Suprapubic skin (tissue), 4 donors: Measurements from ENCODE around the gene CCDC117. TPM values are rescaled to one million over a fixed set of nuclear protein-coding genes. Genes with fewer than 3 reads are reported as not detected.
"Not testable (repeated sequence)": the region's sequence is repeated elsewhere in the genome, so short reads cannot be mapped to it uniquely, and the experiment has no call there.

Experiments
- DNase-seq, 2 donors: peaks; one replicate each; pipeline ENCODE4 v3.0.0-alpha.2; 2019; ENCODE audit warnings: low spot score in 2 of 2
- H3K27ac ChIP-seq: fragments of 200-600 bp; sonication (generic); one replicate; pipeline ENCODE4 v1.5.1; 2019
- H3K27me3 ChIP-seq: fragments of 200-600 bp; sonication (generic); one replicate; pipeline ENCODE4 v1.5.1; 2019
- H3K36me3 ChIP-seq: fragments of 200-600 bp; sonication (generic); one replicate; pipeline ENCODE4 v1.5.1; 2019
- H3K4me1 ChIP-seq: fragments of 200-600 bp; sonication (generic); one replicate; pipeline ENCODE4 v1.5.1; 2019
- H3K4me3 ChIP-seq: fragments of 200-600 bp; sonication (generic); one replicate; pipeline ENCODE4 v1.5.1; 2019; ENCODE audit warnings: mild to moderate bottlenecking
- H3K9me3 ChIP-seq: fragments of 200-600 bp; sonication (generic); one replicate; pipeline ENCODE4 v1.5.1; 2019
- EP300 ChIP-seq: sonication (generic); formaldehyde crosslinking; IDR thresholded peaks from one replicate; pipeline ENCODE4 v1.6.1; 2017; ENCODE audit warnings: antibody characterized with exemption
- POLR2A ChIP-seq, 2 donors: fragments of 450-650 bp; IDR thresholded peaks; one replicate each; pipeline ENCODE4 v1.6.1; 2017; ENCODE audit warnings: antibody characterized with exemption in 2 of 2, mild to moderate bottlenecking in 2 of 2, moderate library complexity in 2 of 2
- POLR2AphosphoS5 ChIP-seq, 3 donors: sonication (generic); formaldehyde crosslinking; IDR thresholded peaks; one replicate each; pipeline ENCODE4 v1.6.1; 2017; ENCODE audit warnings: antibody characterized with exemption in 3 of 3
- WGBS: methylation state at CpG from one replicate; pipeline ENCODE4 v1.1.5; 2018; 5-methylcytosine and 5-hydroxymethylcytosine counted together
- total RNA-seq, 4 donors: library from RNA; depleted of rRNA; stranded (reverse); fragments of >200 nt; gene quantifications; one replicate each; pipeline ENCODE4 v1.1.0, GENCODE V29; 2016
- TF ChIP-seq, protein P1 (sequence below), 2 donors: fragments of 200-600 bp in 1 of 2; fragments of 450-650 bp in 1 of 2; sonication (generic) in 1 of 2; IDR thresholded peaks; one replicate each; pipeline ENCODE4 v1.5.1; 2016 to 2019; ENCODE audit warnings: antibody characterized with exemption in 2 of 2, mild to moderate bottlenecking in 1 of 2, moderate library complexity in 1 of 2

The CCDC117 gene
- total RNA-seq, 4 donors from 2014 or later, result 12.0 to 21.2 (median 16.6) TPM

DNA sequence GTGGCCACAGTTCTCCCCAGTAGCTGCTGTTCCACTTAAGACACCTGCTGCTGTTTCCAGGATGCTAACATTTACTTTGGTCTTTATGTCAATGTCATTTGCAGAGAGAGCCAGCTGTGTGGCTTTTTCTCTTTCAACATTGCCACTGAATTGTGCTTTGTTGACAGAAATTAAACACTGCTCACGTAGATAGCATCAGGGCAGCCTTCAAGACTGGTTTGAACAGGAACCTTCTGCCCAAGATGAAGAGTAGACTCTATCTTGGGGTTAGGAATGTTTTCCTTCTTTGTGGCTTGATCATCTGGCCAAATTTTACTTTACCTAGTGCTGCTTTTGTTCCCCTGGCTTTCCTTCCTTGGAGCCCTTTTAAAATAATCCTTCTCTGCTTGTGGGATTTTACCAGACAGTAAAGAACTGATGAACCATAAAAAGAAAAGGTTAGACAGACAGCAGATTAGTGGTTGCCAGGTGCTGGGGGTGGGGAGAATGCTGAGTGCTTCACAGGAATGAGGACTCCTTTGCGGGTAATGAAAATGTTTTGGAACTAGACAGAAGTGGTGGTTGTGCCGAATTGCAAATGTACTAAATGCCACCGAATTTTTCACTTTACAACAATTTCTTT lies 50.5 kb downstream of the CCDC117 start:
- no peaks in the 10 kb centered on the region for H3K27me3 ChIP-seq
- H3K4me1 ChIP-seq, result peaks cover 15% of the 10 kb centered on the region
- H3K9me3 ChIP-seq, result no peaks in the 10 kb centered on the region
- TF ChIP-seq POLR2AphosphoS5 (IDR thresholded peaks at IDR 0.05) (no peak), EP300 (no peak), POLR2A (IDR thresholded peaks at IDR 0.05) (no peak)
- TF ChIP-seq, protein P1, sequence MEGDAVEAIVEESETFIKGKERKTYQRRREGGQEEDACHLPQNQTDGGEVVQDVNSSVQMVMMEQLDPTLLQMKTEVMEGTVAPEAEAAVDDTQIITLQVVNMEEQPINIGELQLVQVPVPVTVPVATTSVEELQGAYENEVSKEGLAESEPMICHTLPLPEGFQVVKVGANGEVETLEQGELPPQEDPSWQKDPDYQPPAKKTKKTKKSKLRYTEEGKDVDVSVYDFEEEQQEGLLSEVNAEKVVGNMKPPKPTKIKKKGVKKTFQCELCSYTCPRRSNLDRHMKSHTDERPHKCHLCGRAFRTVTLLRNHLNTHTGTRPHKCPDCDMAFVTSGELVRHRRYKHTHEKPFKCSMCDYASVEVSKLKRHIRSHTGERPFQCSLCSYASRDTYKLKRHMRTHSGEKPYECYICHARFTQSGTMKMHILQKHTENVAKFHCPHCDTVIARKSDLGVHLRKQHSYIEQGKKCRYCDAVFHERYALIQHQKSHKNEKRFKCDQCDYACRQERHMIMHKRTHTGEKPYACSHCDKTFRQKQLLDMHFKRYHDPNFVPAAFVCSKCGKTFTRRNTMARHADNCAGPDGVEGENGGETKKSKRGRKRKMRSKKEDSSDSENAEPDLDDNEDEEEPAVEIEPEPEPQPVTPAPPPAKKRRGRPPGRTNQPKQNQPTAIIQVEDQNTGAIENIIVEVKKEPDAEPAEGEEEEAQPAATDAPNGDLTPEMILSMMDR (IDR thresholded peaks at IDR 0.05), result no peak
- no peak for DNase-seq
- H3K4me3 ChIP-seq, result no peak overlapping the region
- no peaks in the 10 kb centered on the region for H3K36me3 ChIP-seq
- peak overlapping the region; percentile 57 for H3K27ac ChIP-seq
- 68% methylated on average over 4 of the region's 4 CpGs for WGBS

DNA sequence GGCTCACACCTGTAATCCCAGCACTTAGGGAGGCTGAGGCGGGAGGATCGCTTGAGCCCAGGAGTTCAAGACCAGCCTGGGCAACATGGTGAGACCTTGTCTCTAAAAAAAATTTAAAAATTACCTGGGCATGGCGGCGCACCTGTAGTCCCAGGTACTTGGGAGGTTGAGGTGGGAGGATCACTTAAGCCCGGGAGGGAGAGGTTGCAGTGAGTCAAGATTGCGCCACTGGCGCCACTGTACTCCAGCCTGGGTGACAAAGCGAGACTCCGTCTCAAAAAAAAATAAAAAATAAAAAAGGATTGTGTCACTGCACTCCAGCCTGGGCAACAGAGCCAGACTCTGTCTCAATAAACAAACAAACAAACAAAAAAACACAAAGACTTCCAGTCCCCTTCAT lies 52.0 kb downstream of the CCDC117 start:
- H3K27me3 ChIP-seq, H3K4me3 ChIP-seq, H3K9me3 ChIP-seq, H3K36me3 ChIP-seq, DNase-seq, H3K27ac ChIP-seq, H3K4me1 ChIP-seq: not testable (repeated sequence)
- WGBS, result 80% methylated on average over 9 of the region's 9 CpGs

DNA sequence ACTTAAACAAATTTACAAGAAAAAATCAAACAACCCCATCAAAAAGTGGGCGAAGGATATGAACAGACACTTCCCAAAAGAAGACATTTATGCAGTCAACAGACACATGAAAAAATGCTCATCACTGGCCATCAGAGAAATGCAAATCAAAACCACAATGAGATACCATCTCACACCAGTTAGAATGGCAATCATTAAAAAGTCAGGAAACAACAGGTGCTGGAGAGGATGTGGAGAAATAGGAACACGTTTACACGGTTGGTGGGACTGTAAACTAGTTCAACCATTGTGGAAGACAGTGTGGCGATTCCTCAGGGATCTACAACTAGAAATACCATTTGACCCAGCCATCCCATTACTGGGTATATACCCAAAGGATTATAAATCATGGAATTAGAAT lies 53.9 kb downstream of the CCDC117 start:
- DNase-seq, H3K9me3 ChIP-seq, H3K27ac ChIP-seq, H3K4me3 ChIP-seq, H3K36me3 ChIP-seq, H3K27me3 ChIP-seq: not testable (repeated sequence)
- peaks cover 11% of the 10 kb centered on the region for H3K4me1 ChIP-seq
- 86% methylated on average over 4 of the region's 4 CpGs for WGBS

DNA sequence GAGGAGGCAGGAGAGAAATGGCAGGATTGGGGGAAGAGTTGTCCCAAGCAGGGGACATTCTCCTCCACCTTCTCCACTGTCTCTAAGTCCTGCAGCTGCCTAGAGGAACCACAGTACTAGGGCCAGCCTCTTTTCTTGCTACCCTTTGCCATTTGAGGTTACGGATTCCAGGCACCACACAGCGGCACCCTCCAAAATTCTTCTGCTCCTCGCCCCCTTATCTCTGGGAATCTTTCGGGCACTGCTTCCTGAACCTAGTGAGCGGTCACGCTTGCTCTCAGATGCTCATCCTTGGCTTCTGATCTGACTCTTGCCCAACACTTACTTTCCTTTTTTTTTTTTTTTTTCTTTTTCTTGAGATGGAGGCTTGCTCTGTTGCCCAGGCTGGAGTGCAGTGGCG lies 54.4 kb downstream of the CCDC117 start:
- H3K4me1 ChIP-seq, result peaks cover 11% of the 10 kb centered on the region
- 95% methylated on average over 7 of the region's 7 CpGs for WGBS
- no peak overlapping the region for H3K4me3 ChIP-seq
- TF ChIP-seq, protein P1 (IDR thresholded peaks at IDR 0.05), result no peak
- TF ChIP-seq POLR2AphosphoS5 (IDR thresholded peaks at IDR 0.05) (no peak), EP300 (no peak), POLR2A (IDR thresholded peaks at IDR 0.05) (no peak)
- no peaks in the 10 kb centered on the region for H3K9me3 ChIP-seq
- no peak overlapping the region for H3K27ac ChIP-seq
- H3K36me3 ChIP-seq, result no peaks in the 10 kb centered on the region
- DNase-seq, result no peak
- H3K27me3 ChIP-seq, result no peaks in the 10 kb centered on the region

DNA sequence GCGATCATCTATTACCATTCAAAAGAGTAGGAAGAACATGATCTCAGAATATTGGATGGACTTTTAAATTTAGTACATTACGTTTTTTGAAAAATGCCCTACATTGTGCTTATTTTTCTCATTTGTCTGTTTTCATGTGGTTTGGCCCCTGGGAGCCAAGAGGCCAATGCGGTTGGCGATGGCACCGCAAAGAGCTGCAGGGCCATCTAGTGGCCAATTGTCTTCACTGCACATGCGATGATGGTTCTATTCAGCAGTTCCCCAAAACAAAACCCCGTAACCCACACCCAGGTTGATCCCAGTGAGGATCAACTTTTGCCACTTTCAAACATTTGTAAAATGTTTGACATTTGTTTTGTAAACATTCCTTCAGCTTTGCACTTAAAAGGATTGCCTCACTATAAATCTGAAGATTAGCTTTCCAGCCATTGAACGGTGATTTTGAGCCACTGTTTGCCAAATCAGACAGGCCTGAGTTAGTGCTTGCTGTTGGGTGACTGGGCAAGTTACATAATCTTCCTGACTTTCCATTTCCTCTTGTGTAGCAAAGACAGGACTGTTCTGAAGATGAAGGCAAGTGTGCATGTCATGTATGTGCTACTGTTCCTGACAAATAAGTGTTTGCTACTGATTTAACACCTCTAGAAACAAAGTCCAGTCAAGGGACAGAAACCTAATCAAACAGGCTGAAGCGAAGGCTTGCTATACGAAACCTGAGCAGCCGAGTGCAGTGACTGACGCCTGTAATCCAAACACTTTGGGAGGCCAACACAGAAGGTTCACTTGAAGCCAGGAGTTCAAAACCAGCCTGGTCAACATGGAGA lies 57.1 kb downstream of the CCDC117 start:
- Histone ChIP-seq H3K4me1 (peaks cover 11% of the 10 kb centered on the region), H3K27me3 (no peaks in the 10 kb centered on the region), H3K9me3 (no peaks in the 10 kb centered on the region), H3K4me3 (no peak overlapping the region), H3K36me3 (no peaks in the 10 kb centered on the region), H3K27ac (no peak overlapping the region)
- 41% methylated on average over 12 of the region's 12 CpGs for WGBS
- TF ChIP-seq POLR2AphosphoS5 (IDR thresholded peaks at IDR 0.05) (no peak), EP300 (no peak), POLR2A (IDR thresholded peaks at IDR 0.05) (no peak)
- TF ChIP-seq, protein P1 (IDR thresholded peaks at IDR 0.05), result peak; percentile 91 to 98
- DNase-seq, result peak; percentile 79 to 86

DNA sequence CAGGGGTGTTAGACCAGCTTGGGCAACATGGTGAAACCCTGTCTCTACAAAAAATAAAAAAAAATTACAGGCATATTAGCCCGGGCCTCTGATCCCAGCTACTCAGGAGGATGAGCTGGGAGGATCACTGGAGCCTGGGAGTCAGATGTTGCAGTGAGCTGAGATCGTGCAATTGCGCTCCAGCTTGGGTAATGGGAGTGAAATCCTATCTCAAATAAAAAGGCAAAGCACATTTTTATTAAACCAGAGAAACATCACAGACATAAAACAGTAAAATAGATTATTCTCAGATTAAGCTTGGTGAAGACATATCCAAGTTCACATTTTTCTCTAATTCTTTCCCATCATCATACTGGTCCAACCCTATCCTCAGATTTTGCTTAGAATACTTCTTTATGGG lies 57.9 kb downstream of the CCDC117 start:
- Histone ChIP-seq H3K36me3 (no peaks in the 10 kb centered on the region), H3K27me3 (no peaks in the 10 kb centered on the region), H3K4me1 (peaks cover 11% of the 10 kb centered on the region), H3K4me3 (no peak overlapping the region), H3K27ac (no peak overlapping the region), H3K9me3 (no peaks in the 10 kb centered on the region)
- DNase-seq, result no peak
- 89% methylated on average over 3 of the region's 3 CpGs for WGBS
- TF ChIP-seq POLR2AphosphoS5 (IDR thresholded peaks at IDR 0.05), result no peak
- TF ChIP-seq, protein P1 (IDR thresholded peaks at IDR 0.05), result no peak
- no peak for TF ChIP-seq POLR2A (IDR thresholded peaks at IDR 0.05)
- no peak for TF ChIP-seq EP300
